GM23248 (cell line): ENCODE results near the gene AFAP1L1. TPM values are rescaled to one million over a fixed set of nuclear protein-coding genes. Genes with fewer than 3 reads are reported as not detected.
A peak's percentile ranks its signal among the peaks of the same experiment; 100 is the strongest.

Experiments used
- DNase-seq: peaks from one replicate; pipeline ENCODE4 v3.0.0-alpha.2; 2015
- H2AFZ ChIP-seq: fragments of 200-600 bp; sonication (generic); 2 replicates; pipeline ENCODE4 v1.6.1; 2016; ENCODE audit warnings: antibody characterized with exemption
- H3F3A ChIP-seq: fragments of 200-600 bp; sonication (generic); 2 replicates; pipeline ENCODE4 v1.6.1; 2016; ENCODE audit warnings: mild to moderate bottlenecking, antibody characterized with exemption, mixed run types; ENCODE audit not compliant: insufficient read depth
- H3K27ac ChIP-seq: fragments of 200-600 bp; sonication (generic); 2 replicates; pipeline ENCODE4 v1.5.1; 2016; ENCODE audit warnings: mild to moderate bottlenecking
- H3K27me3 ChIP-seq: fragments of 200-600 bp; sonication (generic); replicated peaks from 2 replicates; pipeline ENCODE4 v1.6.1; 2016; ENCODE audit warnings: mild to moderate bottlenecking; ENCODE audit not compliant: insufficient read depth
- H3K36me3 ChIP-seq: fragments of 200-600 bp; sonication (generic); 2 replicates; pipeline ENCODE4 v1.6.1; 2016; ENCODE audit warnings: low read depth, mild to moderate bottlenecking
- H3K4me1 ChIP-seq: fragments of 200-600 bp; sonication (generic); 2 replicates; pipeline ENCODE4 v1.6.1; 2016; ENCODE audit warnings: mild to moderate bottlenecking; ENCODE audit not compliant: insufficient read depth
- H3K4me2 ChIP-seq: fragments of 200-600 bp; sonication (generic); one replicate; pipeline ENCODE4 v1.6.1; 2016; ENCODE audit warnings: mild to moderate bottlenecking; ENCODE audit not compliant: unreplicated experiment
- H3K4me3 ChIP-seq: fragments of 200-600 bp; sonication (generic); 2 replicates; pipeline ENCODE4 v1.5.1; 2016; ENCODE audit warnings: mild to moderate bottlenecking
- H3K79me2 ChIP-seq: fragments of 200-600 bp; sonication (generic); 2 replicates; pipeline ENCODE4 v1.6.1; 2016; ENCODE audit warnings: mild to moderate bottlenecking; ENCODE audit not compliant: insufficient read depth
- H3K9ac ChIP-seq: fragments of 200-600 bp; sonication (generic); 2 replicates; pipeline ENCODE4 v1.6.1; 2016; ENCODE audit warnings: mild to moderate bottlenecking
- H3K9me2 ChIP-seq: fragments of 200-600 bp; sonication (generic); 2 replicates; pipeline ENCODE4 v1.6.1; 2016; ENCODE audit warnings: mixed run types, mild to moderate bottlenecking, moderate library complexity; ENCODE audit not compliant: insufficient read depth
- H3K9me3 ChIP-seq: fragments of 200-600 bp; sonication (generic); one replicate; pipeline ENCODE4 v1.6.1; 2017; ENCODE audit warnings: low read depth
- H4K20me1 ChIP-seq: fragments of 200-600 bp; sonication (generic); 2 replicates; pipeline ENCODE4 v1.6.0; 2016; ENCODE audit not compliant: insufficient read depth
- EZH2 ChIP-seq: fragments of 200-600 bp; sonication (generic); IDR thresholded peaks from 2 replicates; pipeline ENCODE4 v1.6.1; 2018; ENCODE audit warnings: antibody characterized with exemption, mild to moderate bottlenecking; ENCODE audit not compliant: insufficient read depth, poor library complexity, severe bottlenecking
- EZH2phosphoT487 ChIP-seq: fragments of 200-600 bp; sonication (generic); IDR thresholded peaks from 2 replicates; pipeline ENCODE4 v1.6.1; 2018; ENCODE audit warnings: antibody characterized with exemption, moderate library complexity, mild to moderate bottlenecking, low read depth; ENCODE audit not compliant: insufficient read depth
- WGBS, 2 experiments: methylation state at CpG; one replicate each; pipeline ENCODE4 v1.1.6; 2015 to 2017; ENCODE audit warnings: low lambda C conversion rate in 2 of 2, low coverage in 1 of 2; ENCODE audit errors: missing lambda C conversion rate in 2 of 2; 5-methylcytosine and 5-hydroxymethylcytosine counted together
- in situ Hi-C: fragments of 300-500 bp; cut with MboI; formaldehyde crosslinking; loops from 2 replicates; pipeline ENCODE4 v1.15.0; 2020
- polyA plus RNA-seq: library from polyadenylated mRNA; unstranded; fragments of >200 nt; fragmentation: Nextera tagmentation; extraction: Ambion mirVana; gene quantifications from 2 replicates; pipeline ENCODE4 v1.2.1, GENCODE V29; 2016
- total RNA-seq: library from RNA; depleted of rRNA; stranded (reverse); fragments of >200 nt; shearing (Covaris generic); gene quantifications from 2 replicates; pipeline ENCODE4 v1.2.3, GENCODE V29; 2014

AFAP1L1 gene
- total and polyA plus RNA-seq, 2 experiments from 2014 or later: 0.76 to 1.3 TPM

DNA sequence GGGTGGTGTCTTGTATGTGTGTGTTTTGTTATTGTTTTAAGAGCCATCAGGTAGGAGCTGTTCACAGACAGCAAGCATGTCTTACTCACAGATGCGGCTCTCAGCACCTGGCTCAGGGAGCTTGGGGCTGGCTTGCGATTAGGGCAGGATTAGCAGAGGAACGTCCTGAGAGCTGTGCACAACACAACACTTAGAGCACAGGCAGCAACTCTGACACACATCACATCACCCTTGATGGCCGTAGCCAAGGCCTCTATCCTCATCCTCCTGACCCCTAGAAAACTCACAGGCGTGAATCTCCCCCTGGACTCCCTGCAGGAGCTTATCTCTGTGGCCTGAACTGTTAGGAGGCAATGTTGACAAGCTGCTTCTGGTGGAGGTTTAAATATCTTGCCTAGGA, 114.5 kb downstream of the AFAP1L1 start:
- Histone ChIP-seq H3K9ac (no peak overlapping the region), H3F3A (no peaks in the 10 kb centered on the region), H3K36me3 (no peaks in the 10 kb centered on the region), H2AFZ (no peak overlapping the region), H3K27me3 (no peaks in the 10 kb centered on the region), H3K79me2 (no peaks in the 10 kb centered on the region), H3K9me3 (no peaks in the 10 kb centered on the region), H3K27ac (no peak overlapping the region), H3K4me1 (0 out of 2 replicates have a peak, but pooled peaks cover 3% of the 10 kb centered on the region), H3K4me2 (no peak overlapping the region), H3K9me2 (no peaks in the 10 kb centered on the region), H4K20me1 (no peaks in the 10 kb centered on the region), H3K4me3 (no peak overlapping the region)
- 87 to 100% methylated on average over 5 of the region's 5 CpGs for WGBS, 2 experiments
- in situ Hi-C loops: no loop called here
- TF ChIP-seq EZH2phosphoT487: no peak
- no peak for TF ChIP-seq EZH2
- no peak for DNase-seq

DNA sequence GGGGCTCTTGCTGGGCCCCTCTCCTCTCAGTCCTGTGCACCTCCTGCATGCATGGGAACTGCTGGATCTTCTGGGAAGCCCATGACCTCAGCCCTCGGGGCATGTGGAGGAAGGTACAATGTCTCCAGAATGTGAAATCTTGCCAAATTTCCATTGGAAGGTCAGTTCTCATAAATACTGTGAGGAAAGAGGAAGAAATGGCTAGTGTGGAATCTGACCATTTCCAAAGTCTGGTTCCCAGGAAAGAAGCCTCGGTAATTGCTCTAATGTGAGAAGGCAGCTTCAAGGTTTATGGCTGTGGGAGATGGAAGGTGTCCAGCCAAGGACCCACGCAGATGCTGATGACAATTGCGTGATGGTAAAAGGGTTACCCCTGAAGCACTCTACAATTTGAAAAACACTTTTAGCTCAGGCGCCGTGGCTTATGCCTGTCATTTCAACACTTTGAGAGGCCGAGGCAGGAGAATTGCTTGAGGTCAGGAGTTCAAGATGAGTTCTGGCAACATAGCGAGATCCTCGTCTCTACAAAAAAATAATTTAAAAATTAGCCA, 115.5 kb downstream of the AFAP1L1 start:
- peak; percentile 42 for DNase-seq
- no peaks in the 10 kb centered on the region for H3K36me3 ChIP-seq
- no peaks in the 10 kb centered on the region for H3K27me3 ChIP-seq
- no peak overlapping the region for H3K4me3 ChIP-seq
- TF ChIP-seq EZH2 (no peak), EZH2phosphoT487 (no peak)
- no peaks in the 10 kb centered on the region for H3K9me3 ChIP-seq
- H3K9ac ChIP-seq: no peak overlapping the region
- H3F3A ChIP-seq: no peaks in the 10 kb centered on the region
- WGBS, 2 experiments: 86 to 87% methylated on average over 9 of the region's 9 CpGs
- no peak overlapping the region for H3K4me2 ChIP-seq
- in situ Hi-C loops: no loop called here
- no peaks in the 10 kb centered on the region for H4K20me1 ChIP-seq
- H3K27ac ChIP-seq: no peak overlapping the region
- H3K79me2 ChIP-seq: no peaks in the 10 kb centered on the region
- H2AFZ ChIP-seq: no peak overlapping the region
- no peaks in the 10 kb centered on the region for H3K9me2 ChIP-seq
- H3K4me1 ChIP-seq: 0 out of 2 replicates have a peak, but pooled peaks cover 3% of the 10 kb centered on the region

DNA sequence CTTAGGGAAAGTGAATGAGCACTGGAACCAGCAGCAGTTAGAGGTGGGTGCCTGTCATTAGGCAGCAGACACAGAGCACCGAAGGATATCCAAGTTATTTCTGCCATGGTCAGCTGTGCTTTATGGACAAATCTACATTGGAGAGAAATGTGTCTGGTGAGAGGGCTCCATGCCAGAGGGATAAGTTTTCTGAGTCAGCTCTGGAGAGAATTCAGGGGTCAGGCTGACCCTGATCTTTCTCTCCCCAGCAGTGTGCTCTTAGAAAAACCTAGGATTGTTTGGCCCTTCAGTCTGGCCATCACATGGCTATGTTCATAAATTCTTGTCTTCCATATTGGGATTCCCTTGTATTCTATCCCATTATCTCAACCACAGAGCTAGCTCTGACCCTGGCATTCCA, 116.3 kb downstream of the AFAP1L1 start:
- no peaks in the 10 kb centered on the region for H4K20me1 ChIP-seq
- no peaks in the 10 kb centered on the region for H3K9me3 ChIP-seq
- H3K79me2 ChIP-seq: no peaks in the 10 kb centered on the region
- in situ Hi-C loops: no loop called here
- no peak for TF ChIP-seq EZH2
- TF ChIP-seq EZH2phosphoT487: no peak
- no peak overlapping the region for H2AFZ ChIP-seq
- DNase-seq: peak; percentile 48
- H3K9me2 ChIP-seq: no peaks in the 10 kb centered on the region
- H3K4me1 ChIP-seq: 0 out of 2 replicates have a peak, but pooled peaks cover 3% of the 10 kb centered on the region
- H3K27ac ChIP-seq: no peak overlapping the region
- no peaks in the 10 kb centered on the region for H3K36me3 ChIP-seq
- H3K9ac ChIP-seq: no peak overlapping the region
- H3K4me3 ChIP-seq: no peak overlapping the region
- 40 to 61% methylated on average over 1 of the region's 1 CpG for WGBS, 2 experiments
- H3K27me3 ChIP-seq: no peaks in the 10 kb centered on the region
- H3K4me2 ChIP-seq: no peak overlapping the region
- no peaks in the 10 kb centered on the region for H3F3A ChIP-seq

DNA sequence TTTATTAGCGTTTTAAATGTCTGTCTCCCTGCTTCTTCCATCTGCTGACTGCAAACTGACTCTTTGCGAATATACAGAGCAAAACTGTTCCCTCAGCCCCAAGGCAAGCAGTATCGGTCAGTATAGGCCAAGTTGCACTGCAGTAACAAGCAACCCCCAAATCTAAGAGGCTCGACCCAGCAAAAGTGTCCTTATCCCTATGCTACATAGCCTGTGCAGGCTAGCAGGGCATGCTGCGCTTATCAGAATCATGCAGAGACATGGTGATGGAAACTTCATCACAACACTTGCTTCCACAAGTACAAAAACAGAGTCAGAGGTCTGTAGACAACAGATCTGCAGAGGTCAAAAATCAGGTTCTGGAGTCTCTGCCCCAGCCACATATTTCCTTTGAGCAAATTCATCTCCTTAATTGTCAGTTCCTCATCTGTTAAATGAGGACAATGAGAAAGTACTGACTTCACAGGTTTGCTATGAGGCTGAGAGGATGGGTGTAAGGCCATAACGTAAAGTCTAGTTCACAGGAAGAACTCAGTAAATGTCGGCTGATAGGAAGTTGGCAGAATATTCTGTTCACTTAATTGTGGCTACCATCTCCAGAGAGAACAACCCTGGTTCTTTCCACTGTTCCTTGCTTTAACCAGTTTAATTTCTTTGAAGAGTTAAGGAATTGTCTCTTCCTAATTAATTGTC, 117.0 kb downstream of the AFAP1L1 start:
- no peaks in the 10 kb centered on the region for H3F3A ChIP-seq
- no peaks in the 10 kb centered on the region for H3K9me3 ChIP-seq
- in situ Hi-C loops: no loop called here
- H3K36me3 ChIP-seq: no peaks in the 10 kb centered on the region
- 0 out of 2 replicates have a peak, but pooled peaks cover 3% of the 10 kb centered on the region for H3K4me1 ChIP-seq
- H3K9ac ChIP-seq: no peak overlapping the region
- no peaks in the 10 kb centered on the region for H4K20me1 ChIP-seq
- no peak overlapping the region for H3K27ac ChIP-seq
- H3K4me3 ChIP-seq: no peak overlapping the region
- 82 to 86% methylated on average over 7 of the region's 7 CpGs for WGBS, 2 experiments
- H2AFZ ChIP-seq: no peak overlapping the region
- H3K27me3 ChIP-seq: no peaks in the 10 kb centered on the region
- no peak overlapping the region for H3K4me2 ChIP-seq
- DNase-seq: no peak
- H3K9me2 ChIP-seq: no peaks in the 10 kb centered on the region
- TF ChIP-seq EZH2phosphoT487: no peak
- no peak for TF ChIP-seq EZH2
- no peaks in the 10 kb centered on the region for H3K79me2 ChIP-seq
